ENCODE data around the gene RBM20.

Gene RBM20

GRCh38 chr10:110842326-110842904 lies 198.3 kb downstream of the RBM20 start:
- H3K27ac ChIP-seq = no peak overlapping the region
- no peak for TF ChIP-seq CTCF (IDR thresholded peaks at IDR 0.05)
- H3K27me3 ChIP-seq = no peaks in the 10 kb centered on the region
- no peaks in the 10 kb centered on the region for H3K9me3 ChIP-seq
- H3K4me1 ChIP-seq (ENCODE audit: control insufficient read depth in 1 of 2, insufficient read depth in 1 of 2, low read depth in 1 of 2, low read length in 1 of 2) = peaks cover 0 to 13% of the 10 kb centered on the region in 2 experiments
- H3K4me3 ChIP-seq (ENCODE audit: low read depth in 1 of 2, low read length in 1 of 2) = no peak overlapping the region
- no peaks in the 10 kb centered on the region for H3K36me3 ChIP-seq

GRCh38 chr10:110843031-110843430 lies 198.9 kb downstream of the RBM20 start:
- no peak overlapping the region for H3K27ac ChIP-seq
- no peak overlapping the region for H3K4me3 ChIP-seq (ENCODE audit: low read depth in 1 of 2, low read length in 1 of 2)
- peaks cover 0 to 13% of the 10 kb centered on the region in 2 experiments for H3K4me1 ChIP-seq (ENCODE audit: control insufficient read depth in 1 of 2, insufficient read depth in 1 of 2, low read depth in 1 of 2, low read length in 1 of 2)
- no peak for TF ChIP-seq CTCF (IDR thresholded peaks at IDR 0.05)
- no peaks in the 10 kb centered on the region for H3K36me3 ChIP-seq
- no peaks in the 10 kb centered on the region for H3K9me3 ChIP-seq
- no peaks in the 10 kb centered on the region for H3K27me3 ChIP-seq

- no peaks in the 10 kb centered on the region for H3K36me3 ChIP-seq
- no peaks in the 10 kb centered on the region for H3K27me3 ChIP-seq
- TF ChIP-seq CTCF (IDR thresholded peaks at IDR 0.05) = no peak
- H3K27ac ChIP-seq = no peak overlapping the region
- peaks cover 0 to 13% of the 10 kb centered on the region in 2 experiments for H3K4me1 ChIP-seq (ENCODE audit: control insufficient read depth in 1 of 2, insufficient read depth in 1 of 2, low read depth in 1 of 2, low read length in 1 of 2)
- no peaks in the 10 kb centered on the region for H3K9me3 ChIP-seq
- no peak overlapping the region for H3K4me3 ChIP-seq (ENCODE audit: low read depth in 1 of 2, low read length in 1 of 2)
Observed at GRCh38 chr10:110843796-110844616, 199.9 kb downstream of the RBM20 start.

GRCh38 chr10:110844617-110844881 lies 200.4 kb downstream of the RBM20 start:
- Histone ChIP-seq H3K27ac (no peak overlapping the region), H3K27me3 (no peaks in the 10 kb centered on the region), H3K4me3 (ENCODE audit: low read depth in 1 of 2, low read length in 1 of 2) (no peak overlapping the region), H3K4me1 (ENCODE audit: control insufficient read depth in 1 of 2, insufficient read depth in 1 of 2, low read depth in 1 of 2, low read length in 1 of 2) (peaks cover 1 to 17% of the 10 kb centered on the region in 2 experiments), H3K9me3 (no peaks in the 10 kb centered on the region), H3K36me3 (no peaks in the 10 kb centered on the region)
- TF ChIP-seq CTCF (IDR thresholded peaks at IDR 0.05) = no peak

GRCh38 chr10:110845192-110845755 lies 201.1 kb downstream of the RBM20 start:
- Histone ChIP-seq H3K4me1 (ENCODE audit: control insufficient read depth in 1 of 2, insufficient read depth in 1 of 2, low read depth in 1 of 2, low read length in 1 of 2) (peaks cover 8 to 24% of the 10 kb centered on the region in 2 experiments), H3K36me3 (no peaks in the 10 kb centered on the region), H3K27me3 (no peaks in the 10 kb centered on the region), H3K9me3 (no peaks in the 10 kb centered on the region), H3K4me3 (ENCODE audit: low read depth in 1 of 2, low read length in 1 of 2) (no peak overlapping the region), H3K27ac (no peak overlapping the region)
- no peak for TF ChIP-seq CTCF (IDR thresholded peaks at IDR 0.05)
